Mucosa of stomach (tissue), 1 donor: ENCODE data around the gene SFI1.
A peak's percentile ranks its signal among the peaks of the same experiment; 100 is the strongest.
"Not testable (repeated sequence)": the region's sequence is repeated elsewhere in the genome, so short reads cannot be mapped to it uniquely, and the experiment has no call there.

ENCODE experiments used
- H3K27me3 ChIP-seq: one replicate; pipeline ENCODE4 v1.7.0; 2013; ENCODE audit warnings: mild to moderate bottlenecking, low read length; ENCODE audit not compliant: control insufficient read depth, insufficient read depth
- H3K36me3 ChIP-seq: one replicate; pipeline ENCODE4 v1.7.0; 2013; ENCODE audit warnings: low read length; ENCODE audit not compliant: control insufficient read depth, insufficient read depth
- H3K4me1 ChIP-seq: one replicate; pipeline ENCODE4 v1.7.0; 2013; ENCODE audit warnings: mild to moderate bottlenecking, low read length; ENCODE audit not compliant: control insufficient read depth, insufficient read depth
- H3K4me3 ChIP-seq: one replicate; pipeline ENCODE4 v1.7.0; 2013; ENCODE audit warnings: low read length
- H3K9ac ChIP-seq: one replicate; pipeline ENCODE4 v1.7.0; 2013; ENCODE audit warnings: mild to moderate bottlenecking, low read length, moderate library complexity
- H3K9me3 ChIP-seq: one replicate; pipeline ENCODE4 v1.7.0; 2013; ENCODE audit warnings: mild to moderate bottlenecking, low read length, moderate library complexity; ENCODE audit not compliant: control insufficient read depth
- donor health status: Pancreatic carcinoma.

SFI1 gene

GRCh38 chr22:31532060-31532459 is 35.7 kb downstream of the SFI1 start:
- Histone ChIP-seq H3K9me3 (no peaks in the 10 kb centered on the region), H3K4me3 (no peak overlapping the region), H3K4me1 (peaks cover 12% of the 10 kb centered on the region), H3K36me3 (no peaks in the 10 kb centered on the region), H3K27me3 (no peaks in the 10 kb centered on the region), H3K9ac (no peak overlapping the region)

GRCh38 chr22:31533374-31533773 is 37.0 kb downstream of the SFI1 start:
- Histone ChIP-seq H3K4me1 (peaks cover 16% of the 10 kb centered on the region), H3K4me3 (no peak overlapping the region), H3K27me3 (no peaks in the 10 kb centered on the region), H3K9ac (no peak overlapping the region), H3K9me3 (no peaks in the 10 kb centered on the region), H3K36me3 (no peaks in the 10 kb centered on the region)

- Histone ChIP-seq H3K9me3 (no peaks in the 10 kb centered on the region), H3K4me3 (no peak overlapping the region), H3K9ac (peak overlapping the region; percentile 32), H3K27me3 (no peaks in the 10 kb centered on the region), H3K4me1 (peaks cover 7% of the 10 kb centered on the region), H3K36me3 (no peaks in the 10 kb centered on the region)
Observed at GRCh38 chr22:31537019-31537535, 40.7 kb downstream of the SFI1 start.

GRCh38 chr22:31538815-31539214 is 42.5 kb downstream of the SFI1 start:
- H3K4me3 ChIP-seq = no peak overlapping the region
- peaks cover 7% of the 10 kb centered on the region for H3K4me1 ChIP-seq
- no peaks in the 10 kb centered on the region for H3K36me3 ChIP-seq
- no peaks in the 10 kb centered on the region for H3K27me3 ChIP-seq
- no peak overlapping the region for H3K9ac ChIP-seq
- no peaks in the 10 kb centered on the region for H3K9me3 ChIP-seq

GRCh38 chr22:31540166-31540565 is 43.8 kb downstream of the SFI1 start:
- H3K27me3 ChIP-seq, H3K4me1 ChIP-seq, H3K4me3 ChIP-seq, H3K9me3 ChIP-seq, H3K9ac ChIP-seq, H3K36me3 ChIP-seq: not testable (repeated sequence)

- H3K27me3 ChIP-seq = no peaks in the 10 kb centered on the region
- H3K9ac ChIP-seq = no peak overlapping the region
- peaks cover 7% of the 10 kb centered on the region for H3K4me1 ChIP-seq
- H3K9me3 ChIP-seq = no peaks in the 10 kb centered on the region
- no peak overlapping the region for H3K4me3 ChIP-seq
- no peaks in the 10 kb centered on the region for H3K36me3 ChIP-seq
Observed at GRCh38 chr22:31540966-31541365, 44.6 kb downstream of the SFI1 start.

- H3K36me3 ChIP-seq = no peaks in the 10 kb centered on the region
- H3K9me3 ChIP-seq = no peaks in the 10 kb centered on the region
- no peaks in the 10 kb centered on the region for H3K4me1 ChIP-seq
- H3K9ac ChIP-seq = no peak overlapping the region
- H3K27me3 ChIP-seq = no peaks in the 10 kb centered on the region
- H3K4me3 ChIP-seq = no peak overlapping the region
Observed at GRCh38 chr22:31544481-31545480, 48.4 kb downstream of the SFI1 start.

- Histone ChIP-seq H3K27me3 (no peaks in the 10 kb centered on the region), H3K4me3 (no peak overlapping the region), H3K9me3 (no peaks in the 10 kb centered on the region), H3K4me1 (no peaks in the 10 kb centered on the region), H3K36me3 (no peaks in the 10 kb centered on the region), H3K9ac (no peak overlapping the region)
Observed at GRCh38 chr22:31550871-31551370, 54.6 kb downstream of the SFI1 start.

GRCh38 chr22:31556627-31557203 is 60.4 kb downstream of the SFI1 start:
- Histone ChIP-seq H3K36me3 (no peaks in the 10 kb centered on the region), H3K4me1 (peaks cover 7% of the 10 kb centered on the region), H3K9me3 (no peaks in the 10 kb centered on the region), H3K27me3 (no peaks in the 10 kb centered on the region), H3K9ac (no peak overlapping the region), H3K4me3 (no peak overlapping the region)

- H3K4me1 ChIP-seq, H3K9me3 ChIP-seq, H3K4me3 ChIP-seq, H3K9ac ChIP-seq, H3K36me3 ChIP-seq, H3K27me3 ChIP-seq: not testable (repeated sequence)
Observed at GRCh38 chr22:31558546-31558945, 62.2 kb downstream of the SFI1 start.

- H3K9ac ChIP-seq = no peak overlapping the region
- H3K36me3 ChIP-seq = no peaks in the 10 kb centered on the region
- no peaks in the 10 kb centered on the region for H3K9me3 ChIP-seq
- H3K4me1 ChIP-seq = peaks cover 7% of the 10 kb centered on the region
- H3K4me3 ChIP-seq = no peak overlapping the region
- H3K27me3 ChIP-seq = no peaks in the 10 kb centered on the region
Observed at GRCh38 chr22:31561238-31561887, 65.0 kb downstream of the SFI1 start.

- H3K36me3 ChIP-seq = no peaks in the 10 kb centered on the region
- peaks cover 7% of the 10 kb centered on the region for H3K4me1 ChIP-seq
- no peaks in the 10 kb centered on the region for H3K27me3 ChIP-seq
- no peaks in the 10 kb centered on the region for H3K9me3 ChIP-seq
- H3K9ac ChIP-seq = no peak overlapping the region
- H3K4me3 ChIP-seq = no peak overlapping the region
Observed at GRCh38 chr22:31561970-31562369, 65.6 kb downstream of the SFI1 start.
